H7 (cell line): ENCODE results near the gene CNIH2. TPM values are rescaled to one million over a fixed set of nuclear protein-coding genes. Genes with fewer than 3 reads are reported as not detected.
A peak's percentile ranks its signal among the peaks of the same experiment; 100 is the strongest.

Source experiments
- DNase-seq: peaks from one replicate; pipeline ENCODE4 v3.0.0; 2012
- H3K27me3 ChIP-seq: 2 replicates; pipeline ENCODE4 v1.6.0; 2011; ENCODE audit warnings: mild to moderate bottlenecking, low read length; ENCODE audit not compliant: control insufficient read depth, insufficient read depth
- H3K36me3 ChIP-seq: replicated peaks from 2 replicates; pipeline ENCODE4 v1.5.1; 2011; ENCODE audit warnings: low read length; ENCODE audit not compliant: control insufficient read depth, insufficient read depth
- H3K4me3 ChIP-seq: 2 replicates; pipeline ENCODE4 v1.5.1; 2011; ENCODE audit warnings: low read depth, mild to moderate bottlenecking, control low read depth, low read length, moderate library complexity; ENCODE audit not compliant: insufficient read depth
- total RNA-seq: library from RNA; depleted of rRNA; stranded (reverse); fragments of >200 nt; shearing (Covaris generic); gene quantifications from 2 replicates; pipeline ENCODE4 v1.2.3, GENCODE V29; 2014; rRNA removed

Gene CNIH2
- 3.5 and 12.0 TPM in 2 replicates for total RNA-seq

GRCh38 chr11:66277471-66278362, at the start of gene CNIH2:
CNIH2 (plus strand) TSS chr11:66278175; CDS start chr11:66278457, 282 bp downstream.
- DNase-seq, result peak; percentile 98
- H3K4me3 ChIP-seq, result peak within 1 kb of the TSS; percentile 50
- H3K27me3 ChIP-seq, result peaks cover 3% of the 10 kb centered on the region; the same call in 1 of the 2 replicates
- H3K36me3 ChIP-seq, result peaks cover 15% of the 10 kb centered on the region

GRCh38 chr11:66228521-66228920, 49.5 kb upstream of the CNIH2 start:
- Histone ChIP-seq H3K27me3 (no peaks in the 10 kb centered on the region), H3K36me3 (peaks cover 9% of the 10 kb centered on the region), H3K4me3 (no peak overlapping the region)
- peak; percentile 78 for DNase-seq

DNA sequence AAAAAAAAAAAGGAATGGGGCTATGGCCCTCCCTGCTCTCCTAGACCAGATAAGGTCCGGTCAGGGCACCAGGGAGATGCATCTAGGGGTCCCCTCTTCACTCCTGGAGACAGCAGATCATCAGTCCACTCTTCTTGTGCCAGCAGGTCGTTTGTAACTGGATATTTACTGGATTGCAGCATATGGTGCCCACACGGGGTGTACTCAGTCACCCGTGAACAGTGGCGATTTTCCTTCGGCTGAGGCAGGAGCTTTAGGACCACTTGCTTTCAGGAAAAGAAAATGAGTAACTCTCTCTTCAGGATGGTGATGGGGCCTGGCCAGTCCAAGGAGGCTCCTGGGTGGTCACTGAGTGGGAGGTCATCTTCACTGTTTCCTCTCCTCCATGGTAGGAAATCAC, 47.8 kb upstream of the CNIH2 start:
- Histone ChIP-seq H3K36me3 (peaks cover 9% of the 10 kb centered on the region), H3K27me3 (no peaks in the 10 kb centered on the region), H3K4me3 (no peak overlapping the region)
- peak; percentile 32 for DNase-seq

DNA sequence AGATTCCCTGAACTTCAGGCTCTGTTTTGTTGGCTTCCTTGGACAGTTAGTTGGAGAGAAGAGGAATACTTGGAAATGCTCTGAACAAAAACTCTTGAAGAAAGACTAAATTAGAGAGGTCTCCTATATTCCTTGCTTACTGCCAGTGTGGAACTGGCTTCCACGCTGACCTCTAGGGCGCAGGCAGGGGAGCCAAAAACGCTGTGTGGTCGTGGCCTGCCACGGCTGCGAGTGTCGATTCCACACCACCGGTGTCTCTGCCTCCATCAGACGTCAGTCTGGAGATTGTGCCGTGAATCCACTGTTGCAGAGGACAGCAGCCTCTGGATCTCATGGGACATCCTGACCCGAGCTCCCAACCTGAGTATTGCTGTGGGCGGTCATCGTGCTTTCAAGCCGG, 47.0 kb upstream of the CNIH2 start:
- Histone ChIP-seq H3K4me3 (no peak overlapping the region), H3K36me3 (peaks cover 11% of the 10 kb centered on the region), H3K27me3 (no peaks in the 10 kb centered on the region)
- DNase-seq, result no peak

DNA sequence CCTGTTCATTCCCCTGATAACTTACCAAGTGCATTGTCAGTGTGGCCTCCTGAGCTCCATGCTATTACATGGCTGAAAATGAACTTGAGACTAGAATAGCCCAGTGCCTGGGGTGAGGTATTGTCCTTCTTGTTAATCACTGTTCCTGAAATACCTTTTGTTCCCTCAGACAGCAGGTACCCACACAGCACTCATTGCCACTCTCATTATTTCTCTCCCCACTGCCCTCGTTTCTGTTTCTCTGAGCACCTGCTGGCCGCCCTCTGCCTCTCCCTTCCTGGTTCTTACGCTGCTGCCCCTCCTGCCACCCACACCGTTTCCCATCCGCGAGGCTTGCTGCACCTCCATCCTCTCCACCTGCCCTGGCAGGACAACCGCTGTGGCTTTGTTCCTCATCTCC, 46.4 kb upstream of the CNIH2 start:
- Histone ChIP-seq H3K36me3 (peaks cover 11% of the 10 kb centered on the region), H3K4me3 (no peak overlapping the region), H3K27me3 (no peaks in the 10 kb centered on the region)
- DNase-seq, result peak; percentile 72

DNA sequence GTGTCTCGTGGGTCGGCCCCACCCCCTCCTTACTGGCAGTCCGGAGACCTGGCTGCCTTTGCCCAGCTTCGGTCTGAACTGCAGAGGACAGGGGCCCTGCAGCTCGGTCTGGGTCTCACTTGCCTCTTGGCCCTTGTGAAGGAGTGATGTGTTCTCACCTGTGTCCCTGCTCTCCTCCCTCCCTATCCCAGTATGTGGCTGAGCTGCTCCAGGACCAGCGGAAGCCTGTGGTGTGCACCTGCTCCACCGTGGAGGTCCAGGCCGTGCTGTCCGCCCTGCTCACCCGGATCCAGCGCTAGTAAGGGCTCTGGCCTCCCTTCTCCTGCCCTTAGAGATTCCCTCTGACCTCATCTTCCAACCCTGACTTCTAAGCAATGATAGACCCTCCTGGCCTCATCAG, 45.2 kb upstream of the CNIH2 start:
- no peak for DNase-seq
- no peak overlapping the region for H3K4me3 ChIP-seq
- no peaks in the 10 kb centered on the region for H3K27me3 ChIP-seq
- H3K36me3 ChIP-seq, result peaks cover 11% of the 10 kb centered on the region

GRCh38 chr11:66233301-66233700, 44.7 kb upstream of the CNIH2 start:
- peaks cover 11% of the 10 kb centered on the region for H3K36me3 ChIP-seq
- DNase-seq, result no peak
- H3K4me3 ChIP-seq, result no peak overlapping the region
- no peaks in the 10 kb centered on the region for H3K27me3 ChIP-seq

DNA sequence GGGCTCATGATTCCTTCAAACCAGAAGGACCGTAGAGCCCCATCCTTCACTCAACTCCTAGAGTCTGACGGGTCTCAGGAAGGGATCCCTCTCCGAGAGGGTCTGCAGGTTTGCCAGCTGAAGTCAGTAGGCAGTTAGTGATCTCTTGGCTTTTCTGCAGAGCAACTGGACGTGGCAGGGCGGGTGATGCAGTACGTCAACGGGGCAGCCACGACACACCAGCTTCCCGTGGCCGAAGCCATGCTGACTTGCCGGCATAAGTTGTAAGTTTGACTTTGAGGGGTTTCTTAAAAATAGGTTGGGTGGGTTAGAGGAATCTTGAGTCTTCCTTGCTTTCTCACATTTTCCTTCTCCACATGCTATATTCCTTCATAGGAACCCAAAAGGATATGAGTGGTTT, 42.8 kb upstream of the CNIH2 start:
- DNase-seq, result no peak
- no peaks in the 10 kb centered on the region for H3K27me3 ChIP-seq
- H3K36me3 ChIP-seq, result peaks cover 13% of the 10 kb centered on the region
- H3K4me3 ChIP-seq, result no peak overlapping the region

- DNase-seq, result peak; percentile 66
- H3K4me3 ChIP-seq, result no peak overlapping the region
- H3K36me3 ChIP-seq, result peaks cover 8% of the 10 kb centered on the region
- no peaks in the 10 kb centered on the region for H3K27me3 ChIP-seq
These were observed 40.1 kb upstream of the CNIH2 start for GRCh38 chr11:66237867-66238266.

- Histone ChIP-seq H3K4me3 (no peak overlapping the region), H3K27me3 (no peaks in the 10 kb centered on the region), H3K36me3 (peaks cover 7% of the 10 kb centered on the region)
- DNase-seq, result peak; percentile 33
These were observed 39.1 kb upstream of the CNIH2 start for GRCh38 chr11:66238786-66239413.

GRCh38 chr11:66239511-66239910, 38.5 kb upstream of the CNIH2 start:
- H3K36me3 ChIP-seq, result peaks cover 5% of the 10 kb centered on the region
- no peak overlapping the region for H3K4me3 ChIP-seq
- no peaks in the 10 kb centered on the region for H3K27me3 ChIP-seq
- DNase-seq, result peak; percentile 26

GRCh38 chr11:66239998-66240780, 37.8 kb upstream of the CNIH2 start:
- DNase-seq, result peak; percentile 59
- no peak overlapping the region for H3K4me3 ChIP-seq
- no peaks in the 10 kb centered on the region for H3K27me3 ChIP-seq
- H3K36me3 ChIP-seq, result peaks cover 5% of the 10 kb centered on the region

GRCh38 chr11:66240781-66241136, 37.2 kb upstream of the CNIH2 start:
- Histone ChIP-seq H3K4me3 (no peak overlapping the region), H3K27me3 (no peaks in the 10 kb centered on the region), H3K36me3 (peaks cover 2% of the 10 kb centered on the region)
- DNase-seq, result peak; percentile 31

- H3K36me3 ChIP-seq, result peaks cover 2% of the 10 kb centered on the region
- no peaks in the 10 kb centered on the region for H3K27me3 ChIP-seq
- no peak for DNase-seq
- H3K4me3 ChIP-seq, result no peak overlapping the region
These were observed 35.7 kb upstream of the CNIH2 start for GRCh38 chr11:66242095-66242765.
